LNCaP clone FGC (cell line): ENCODE measurements around the gene EPHB1.

Experiments
- DNase-seq: peaks from one replicate; pipeline ENCODE4 v3.0.0-alpha.2; 2011; ENCODE audit warnings: low read depth
- H3K4me3 ChIP-seq: 2 replicates; pipeline ENCODE4 v1.5.1; 2011; ENCODE audit warnings: mild to moderate bottlenecking, low read depth, low read length, control low read depth
- CTCF ChIP-seq: IDR thresholded peaks from 2 replicates; pipeline ENCODE4 v1.5.1; 2012; ENCODE audit warnings: mild to moderate bottlenecking; ENCODE audit not compliant: control insufficient read depth, insufficient read depth; ENCODE audit errors: extremely low read depth

EPHB1 gene

GRCh38 chr3:134883697-134884385 is 88.8 kb downstream of the EPHB1 start:
- DNase-seq: no peak

GRCh38 chr3:134885877-134886621 is 91.0 kb downstream of the EPHB1 start:
- no peak for DNase-seq
- no peak overlapping the region for H3K4me3 ChIP-seq
- no peak for TF ChIP-seq CTCF

More at GRCh38 chr3:134883697-134884385, 88.8 kb downstream of the EPHB1 start:
- H3K4me3 ChIP-seq: no peak overlapping the region
- TF ChIP-seq CTCF: no peak

GRCh38 chr3:134886991-134887390 is 91.9 kb downstream of the EPHB1 start:
- DNase-seq: no peak
- TF ChIP-seq CTCF: no peak
- no peak overlapping the region for H3K4me3 ChIP-seq

GRCh38 chr3:134887536-134887935 is 92.5 kb downstream of the EPHB1 start:
- H3K4me3 ChIP-seq: no peak overlapping the region
- no peak for TF ChIP-seq CTCF
- DNase-seq: no peak

GRCh38 chr3:134892326-134892725 is 97.3 kb downstream of the EPHB1 start:
- no peak for TF ChIP-seq CTCF
- no peak overlapping the region for H3K4me3 ChIP-seq
- no peak for DNase-seq

- TF ChIP-seq CTCF: no peak
- DNase-seq: no peak
- no peak overlapping the region for H3K4me3 ChIP-seq
Observed at GRCh38 chr3:134892761-134893160, 97.7 kb downstream of the EPHB1 start.
